AG09319 (cell line): Measurements from ENCODE around the gene WIPI1.

Experiments
- DNase-seq: peaks from one replicate; pipeline ENCODE4 v3.0.0-alpha.2; 2010; ENCODE audit warnings: low read depth; ENCODE audit errors: extremely low read depth
- TF ChIP-seq, protein P1 (sequence below): IDR thresholded peaks from 2 replicates; pipeline ENCODE4 v1.5.1; 2011; ENCODE audit warnings: low read depth, mild to moderate bottlenecking, inconsistent platforms, low read length, moderate library complexity

The WIPI1 gene

DNA sequence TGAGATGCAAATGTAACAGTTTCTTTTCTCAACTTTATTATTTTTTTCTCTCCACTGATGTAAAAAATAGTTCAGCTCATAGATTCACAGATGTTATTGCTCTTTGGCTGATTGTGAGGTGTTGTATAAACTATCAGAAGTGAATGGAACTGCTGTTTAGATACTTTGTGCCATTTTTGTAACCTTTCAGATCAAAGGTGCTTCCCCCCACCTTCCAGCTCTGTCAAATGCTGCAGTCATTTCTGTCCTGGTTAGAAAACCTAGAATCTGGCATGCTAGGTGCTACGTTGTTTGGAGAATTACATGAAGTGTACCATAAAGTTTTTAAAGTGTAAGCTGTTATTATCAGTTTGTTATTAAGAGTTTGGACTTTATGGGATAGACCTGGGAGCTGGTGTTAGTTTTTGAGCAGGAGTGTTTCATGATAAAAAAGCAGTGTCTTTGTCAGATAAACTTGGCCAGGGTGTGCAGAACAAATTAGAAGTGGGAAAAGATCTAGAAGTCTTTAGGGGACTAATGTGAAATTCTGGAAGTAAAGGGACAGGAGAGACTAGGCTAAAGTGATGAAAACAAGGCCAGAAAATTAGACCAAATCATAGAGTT is 1.8 kb upstream of the WIPI1 start:
- TF ChIP-seq, protein P1, sequence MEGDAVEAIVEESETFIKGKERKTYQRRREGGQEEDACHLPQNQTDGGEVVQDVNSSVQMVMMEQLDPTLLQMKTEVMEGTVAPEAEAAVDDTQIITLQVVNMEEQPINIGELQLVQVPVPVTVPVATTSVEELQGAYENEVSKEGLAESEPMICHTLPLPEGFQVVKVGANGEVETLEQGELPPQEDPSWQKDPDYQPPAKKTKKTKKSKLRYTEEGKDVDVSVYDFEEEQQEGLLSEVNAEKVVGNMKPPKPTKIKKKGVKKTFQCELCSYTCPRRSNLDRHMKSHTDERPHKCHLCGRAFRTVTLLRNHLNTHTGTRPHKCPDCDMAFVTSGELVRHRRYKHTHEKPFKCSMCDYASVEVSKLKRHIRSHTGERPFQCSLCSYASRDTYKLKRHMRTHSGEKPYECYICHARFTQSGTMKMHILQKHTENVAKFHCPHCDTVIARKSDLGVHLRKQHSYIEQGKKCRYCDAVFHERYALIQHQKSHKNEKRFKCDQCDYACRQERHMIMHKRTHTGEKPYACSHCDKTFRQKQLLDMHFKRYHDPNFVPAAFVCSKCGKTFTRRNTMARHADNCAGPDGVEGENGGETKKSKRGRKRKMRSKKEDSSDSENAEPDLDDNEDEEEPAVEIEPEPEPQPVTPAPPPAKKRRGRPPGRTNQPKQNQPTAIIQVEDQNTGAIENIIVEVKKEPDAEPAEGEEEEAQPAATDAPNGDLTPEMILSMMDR, result no peak
- DNase-seq, result no peak

DNA sequence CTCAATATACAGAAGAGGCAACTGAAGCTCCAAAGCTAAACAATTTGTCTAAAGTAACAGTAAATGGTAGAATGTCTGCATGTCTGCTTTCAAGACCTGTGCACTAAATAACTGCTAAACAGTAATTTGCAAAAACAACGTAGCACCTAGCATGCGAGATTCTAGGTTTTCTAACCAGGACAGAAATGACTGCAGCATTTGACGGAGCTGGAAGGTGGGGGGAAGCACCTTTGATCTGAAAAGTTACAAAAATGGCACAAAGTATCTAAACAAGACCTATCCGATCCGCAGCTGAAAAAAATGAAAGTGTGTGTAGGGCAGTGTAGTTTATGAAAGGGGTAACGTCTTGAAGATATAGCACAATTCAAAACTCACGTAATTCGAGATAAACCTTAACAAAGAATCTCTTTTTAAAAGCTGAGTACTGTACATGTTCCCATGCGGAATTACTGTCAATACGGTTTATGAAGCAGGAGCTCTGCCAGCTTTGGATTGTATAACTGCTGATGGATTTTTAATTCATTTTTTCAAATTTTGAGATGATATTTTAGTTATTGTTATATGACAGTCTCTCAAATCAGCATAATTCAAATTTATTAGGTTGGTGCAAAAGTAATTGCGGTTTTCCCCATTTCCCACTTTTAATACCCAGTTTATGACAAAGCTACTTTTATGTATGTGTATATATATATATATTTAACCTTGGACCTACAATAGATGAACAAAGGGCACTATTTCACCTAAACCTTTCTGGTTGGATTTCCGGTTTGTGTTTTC is 1.2 kb upstream of the WIPI1 start:
- TF ChIP-seq, protein P1, result no peak
- DNase-seq, result no peak

DNA sequence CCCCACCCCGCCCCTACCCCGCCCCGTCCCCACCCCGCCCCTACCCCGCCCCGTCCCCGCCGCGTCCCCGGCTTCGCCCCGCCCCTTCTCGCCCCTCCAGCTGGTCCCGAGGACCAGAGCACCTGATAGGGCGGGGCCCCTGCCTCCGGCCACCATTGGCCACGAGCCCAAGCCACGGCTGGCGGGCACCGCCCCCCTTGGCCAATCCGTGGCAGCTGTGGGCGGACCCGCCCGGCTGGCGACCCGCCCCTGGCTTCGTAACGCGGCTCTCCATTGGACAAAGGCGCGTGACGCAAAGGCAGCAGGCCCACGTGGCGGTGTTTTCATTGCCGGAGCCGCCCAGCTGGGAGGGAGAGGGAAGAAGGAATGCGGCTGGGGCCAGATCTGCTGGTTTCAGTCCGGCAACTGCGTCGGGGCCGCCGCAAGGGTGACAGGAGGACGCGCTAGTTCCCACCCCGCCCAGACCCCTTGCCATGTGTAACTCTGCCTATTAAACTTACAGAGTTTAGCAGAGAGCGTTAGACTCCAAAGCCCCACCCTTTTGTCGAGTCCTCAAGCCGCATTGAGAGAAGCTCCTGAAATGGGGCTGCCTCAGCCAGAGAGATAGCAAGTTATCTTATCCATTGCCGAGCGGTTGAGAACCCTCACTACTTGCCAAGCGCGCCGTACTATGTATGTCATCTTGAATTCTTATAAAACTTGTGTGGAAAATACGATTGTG is 403 bp upstream of the WIPI1 start:
- peak; percentile 97 for DNase-seq
- TF ChIP-seq, protein P1, result no peak

DNA sequence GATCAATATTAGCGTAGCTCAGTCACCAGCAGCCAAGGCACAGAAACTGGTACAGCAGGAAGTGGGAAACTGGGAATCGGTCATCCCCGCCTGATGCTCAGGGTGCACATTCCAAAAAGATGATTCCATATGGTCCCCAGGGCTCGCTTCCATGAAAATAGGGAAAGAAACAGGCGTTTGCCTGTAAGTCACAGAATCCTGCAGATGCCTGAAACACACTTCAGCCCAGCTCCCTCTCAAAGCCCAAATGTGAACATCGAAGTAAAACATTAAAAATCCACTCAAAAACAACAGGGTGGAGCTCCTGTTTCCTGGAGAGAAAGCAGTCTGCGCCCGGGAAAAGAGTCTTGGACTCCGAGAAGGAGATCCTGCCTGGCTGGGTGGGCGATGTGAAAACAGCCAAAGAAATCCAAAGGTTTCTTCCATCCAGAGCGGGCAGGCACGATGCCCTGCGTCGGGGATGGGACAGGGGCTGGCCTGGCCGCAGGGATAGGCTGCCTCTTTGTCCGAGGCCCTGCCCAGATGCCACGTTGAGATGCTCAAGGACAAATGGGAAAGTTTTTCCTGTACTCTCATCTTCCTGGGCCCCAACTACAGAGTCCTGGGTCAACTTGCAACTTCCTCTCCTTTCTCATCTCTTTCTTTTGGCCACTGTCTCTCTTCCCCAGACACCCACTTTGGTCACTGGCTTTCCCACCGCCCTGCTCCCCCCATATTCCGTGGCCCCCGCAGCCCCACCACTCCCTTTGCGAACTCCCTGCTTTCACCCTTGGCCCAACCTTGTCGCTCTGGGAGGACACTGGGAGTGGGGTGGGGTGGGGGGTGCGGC is 743 bp downstream of the WIPI1 start:
- TF ChIP-seq, protein P1, result no peak
- peak; percentile 88 for DNase-seq

DNA sequence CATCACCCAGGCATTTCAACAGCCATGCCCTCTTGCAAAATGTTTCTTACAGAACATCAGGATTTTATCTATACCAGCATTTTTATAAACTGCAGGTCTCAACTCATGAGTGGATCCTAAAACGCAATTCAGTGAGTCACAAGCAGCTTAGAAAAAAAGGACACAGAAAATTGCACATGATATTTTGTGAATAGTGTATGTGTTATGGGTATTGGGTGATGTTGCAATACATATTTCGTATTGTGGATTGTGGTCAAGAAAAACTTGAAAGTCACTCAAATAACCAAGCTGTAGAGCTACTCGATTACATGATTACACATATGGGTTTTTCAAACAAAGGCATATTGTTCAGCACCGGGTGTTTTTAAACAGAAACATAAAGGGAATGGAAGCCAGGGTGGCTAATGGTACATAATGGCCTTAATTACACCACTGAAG is 1.4 kb downstream of the WIPI1 start:
- TF ChIP-seq, protein P1, result no peak
- peak; percentile 81 for DNase-seq

DNA sequence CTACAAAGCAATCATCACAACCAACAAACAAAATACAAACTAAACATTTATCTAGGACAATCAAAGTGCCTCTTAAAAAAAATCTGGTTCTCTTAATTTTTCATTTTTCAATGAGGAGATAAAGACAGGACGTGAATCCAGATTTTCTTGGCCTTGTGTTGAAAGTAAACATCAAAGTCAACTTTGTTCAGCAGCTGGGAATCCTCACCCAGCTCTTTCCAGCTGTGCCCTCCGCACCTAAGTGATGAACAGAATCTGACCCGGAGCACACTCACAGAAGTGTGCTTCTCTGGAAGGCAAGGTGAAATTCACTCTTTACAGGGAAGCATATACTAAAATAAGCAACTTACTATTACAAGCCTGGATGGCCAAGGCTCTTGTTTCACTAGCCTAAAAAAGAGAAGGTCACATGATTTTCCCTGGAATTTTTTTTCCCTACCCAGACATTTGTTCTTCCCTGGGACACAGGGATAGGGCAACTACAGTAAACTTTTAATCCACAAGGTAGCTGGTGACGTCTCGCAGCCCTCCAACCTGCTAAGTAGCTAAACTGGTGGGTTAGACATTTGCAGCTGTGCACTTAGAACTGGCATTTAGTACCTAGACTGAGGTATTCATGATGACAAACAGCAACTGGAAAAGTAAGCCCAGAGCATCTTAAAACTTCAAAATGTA is 3.2 kb downstream of the WIPI1 start:
- no peak for DNase-seq
- TF ChIP-seq, protein P1, result no peak
